SHP77 (cell line): ENCODE results near the gene HSCB.
"Not testable (repeated sequence)": the region's sequence is repeated elsewhere in the genome, so short reads cannot be mapped to it uniquely, and the experiment has no call there.

ENCODE experiments used
- DNase-seq, 2 experiments: peaks; one replicate each; lab custom pipeline; 2025; lab: John Stamatoyannopoulos, UW

Gene HSCB

GRCh38 chr22:28791841-28792490 lies 50.1 kb downstream of the HSCB start:
- peak; percentile 70 to 73 for DNase-seq

GRCh38 chr22:28792491-28793383 lies 50.9 kb downstream of the HSCB start:
- peak in 1 of 2 experiments; percentile 73 for DNase-seq

GRCh38 chr22:28793976-28794584 lies 52.2 kb downstream of the HSCB start:
- no peak for DNase-seq

GRCh38 chr22:28795071-28795693 lies 53.3 kb downstream of the HSCB start:
- no peak for DNase-seq

GRCh38 chr22:28795932-28796856 lies 54.4 kb downstream of the HSCB start:
- DNase-seq: no peak

GRCh38 chr22:28798810-28799605 lies 57.2 kb downstream of the HSCB start:
- DNase-seq: no peak

- no peak for DNase-seq
These were observed 57.9 kb downstream of the HSCB start for GRCh38 chr22:28799606-28800307.

- DNase-seq: peak; percentile 91
These were observed 58.6 kb downstream of the HSCB start, which contains the start of gene XBP1 for GRCh38 chr22:28800308-28801041. TSS of gene XBP1 (minus strand) at chr22:28800569.

GRCh38 chr22:28801845-28802594 lies 60.2 kb downstream of the HSCB start:
- DNase-seq: peak; percentile 18 to 46

GRCh38 chr22:28802595-28803123 lies 60.8 kb downstream of the HSCB start:
- DNase-seq: peak in 1 of 2 experiments; percentile 26

- DNase-seq: not testable (repeated sequence)
These were observed 63.6 kb downstream of the HSCB start for GRCh38 chr22:28805426-28805825.
